Neural cell (in vitro differentiated cells): Measurements from ENCODE around the gene HS3ST6. TPM values are rescaled to one million over a fixed set of nuclear protein-coding genes. Genes with fewer than 3 reads are reported as not detected.
A peak's percentile ranks its signal among the peaks of the same experiment; 100 is the strongest.

Experiments
- H2AFZ ChIP-seq: fragments of 200-600, 300-800 bp; sonication (generic), shearing (Covaris generic); 2 replicates; pipeline ENCODE4 v1.6.0; 2014; ENCODE audit warnings: low read depth, mild to moderate bottlenecking, antibody characterized with exemption, low read length, moderate library complexity
- H3F3A ChIP-seq: fragments of 200-600 bp; shearing (Covaris generic); 2 replicates; pipeline ENCODE4 v1.6.1; 2016; ENCODE audit warnings: mild to moderate bottlenecking, moderate library complexity, mixed read lengths, antibody characterized with exemption, low read length; ENCODE audit not compliant: insufficient read depth, poor library complexity, severe bottlenecking
- H3K27ac ChIP-seq: fragments of 200-600, 300-800 bp; sonication (generic), shearing (Covaris generic); 2 replicates; pipeline ENCODE4 v1.5.1; 2014; ENCODE audit warnings: mild to moderate bottlenecking, low read length, moderate library complexity
- H3K27me3 ChIP-seq: fragments of 300-800, 200-600 bp; sonication (generic), shearing (Covaris generic); 2 replicates; pipeline ENCODE4 v1.6.0; 2014; ENCODE audit warnings: mild to moderate bottlenecking, low read depth, low read length, moderate library complexity; ENCODE audit not compliant: insufficient read depth
- H3K36me3 ChIP-seq: fragments of 300-800, 200-600 bp; sonication (generic), shearing (Covaris generic); 2 replicates; pipeline ENCODE4 v1.5.1; 2014; ENCODE audit warnings: mild to moderate bottlenecking, antibody characterized with exemption, low read length, moderate library complexity; ENCODE audit not compliant: insufficient read depth
- H3K4me2 ChIP-seq: fragments of 300-800, 200-600 bp; sonication (generic), shearing (Covaris generic); 2 replicates; pipeline ENCODE4 v1.6.0; 2014; ENCODE audit warnings: mild to moderate bottlenecking, low read length
- H3K4me3 ChIP-seq: fragments of 300-800, 200-600 bp; sonication (generic), shearing (Covaris generic); 2 replicates; pipeline ENCODE4 v1.5.1; 2014; ENCODE audit warnings: mild to moderate bottlenecking, low read length, moderate library complexity
- H3K79me2 ChIP-seq: fragments of 200-600 bp; shearing (Covaris generic); replicated peaks from 2 replicates; pipeline ENCODE4 v1.6.0; 2014; ENCODE audit warnings: mild to moderate bottlenecking, low read length, moderate library complexity; ENCODE audit not compliant: insufficient read depth
- H3K9ac ChIP-seq: fragments of 300-800, 200-600 bp; sonication (generic), shearing (Covaris generic); 2 replicates; pipeline ENCODE4 v1.6.1; 2016; ENCODE audit warnings: mild to moderate bottlenecking, low read length, mixed read lengths
- H3K9me2 ChIP-seq: fragments of 200-600 bp; shearing (Covaris generic); 2 replicates; pipeline ENCODE4 v1.6.1; 2016; ENCODE audit warnings: mild to moderate bottlenecking, low read length, mixed read lengths; ENCODE audit not compliant: insufficient read depth
- H3K9me3 ChIP-seq: fragments of 200-600, 300-800 bp; sonication (generic), shearing (Covaris generic); 2 replicates; pipeline ENCODE4 v1.6.1; 2016; ENCODE audit warnings: mild to moderate bottlenecking, mixed run types, low read length, moderate library complexity, mixed read lengths
- H4K20me1 ChIP-seq: fragments of 200-600 bp; shearing (Covaris generic); 2 replicates; pipeline ENCODE4 v1.6.1; 2016; ENCODE audit warnings: mild to moderate bottlenecking, mixed run types; ENCODE audit not compliant: insufficient read depth
- EP300 ChIP-seq: fragments of 450-650 bp; conservative IDR thresholded peaks from 2 replicates; pipeline ENCODE4 v1.6.1; 2014; ENCODE audit warnings: antibody characterized with exemption, mild to moderate bottlenecking, moderate library complexity; ENCODE audit not compliant: poor library complexity, severe bottlenecking
- EZH2 ChIP-seq: fragments of 200-600, 300-800 bp; shearing (Covaris generic), sonication (generic); IDR thresholded peaks from 2 replicates; pipeline ENCODE4 v1.6.1; 2014; ENCODE audit warnings: antibody characterized with exemption, low read length, borderline replicate concordance, mild to moderate bottlenecking; ENCODE audit not compliant: insufficient read depth, poor library complexity, severe bottlenecking
- MXI1 ChIP-seq: fragments of 450-650 bp; conservative IDR thresholded peaks from 2 replicates; pipeline ENCODE4 v1.6.1; 2014; ENCODE audit warnings: antibody characterized with exemption, mild to moderate bottlenecking; ENCODE audit not compliant: poor library complexity, severe bottlenecking
- POLR2AphosphoS5 ChIP-seq: IDR thresholded peaks from 2 replicates; pipeline ENCODE4 v1.6.1; 2012
- RAD21 ChIP-seq: fragments of 450-650 bp; conservative IDR thresholded peaks from 2 replicates; pipeline ENCODE4 v1.6.1; 2014; ENCODE audit warnings: antibody characterized with exemption, mild to moderate bottlenecking, moderate library complexity
- SMC3 ChIP-seq: fragments of 450-650 bp; conservative IDR thresholded peaks from 2 replicates; pipeline ENCODE4 v1.6.1; 2014; ENCODE audit warnings: antibody characterized with exemption, mild to moderate bottlenecking, moderate library complexity; ENCODE audit not compliant: poor library complexity
- TAF1 ChIP-seq: IDR thresholded peaks from 2 replicates; pipeline ENCODE4 v1.6.1; 2012; ENCODE audit warnings: low read depth
- polyA plus RNA-seq: library from polyadenylated mRNA; depleted of rRNA; stranded (reverse); fragments of >200 nt; gene quantifications from 2 replicates; pipeline ENCODE4 v1.2.3, GENCODE V29; 2014
- TF ChIP-seq, protein P1 (sequence below): fragments of 450-650 bp; IDR thresholded peaks from 2 replicates; pipeline ENCODE4 v1.5.1; 2014; ENCODE audit warnings: antibody characterized with exemption, mild to moderate bottlenecking, moderate library complexity; ENCODE audit not compliant: poor library complexity, severe bottlenecking
- TF ChIP-seq, protein P2 (sequence below): IDR thresholded peaks from 2 replicates; pipeline ENCODE4 v1.6.1; 2012; ENCODE audit warnings: borderline replicate concordance

The HS3ST6 gene
- polyA plus RNA-seq, 1 donor from 2014 or later = not detected

DNA sequence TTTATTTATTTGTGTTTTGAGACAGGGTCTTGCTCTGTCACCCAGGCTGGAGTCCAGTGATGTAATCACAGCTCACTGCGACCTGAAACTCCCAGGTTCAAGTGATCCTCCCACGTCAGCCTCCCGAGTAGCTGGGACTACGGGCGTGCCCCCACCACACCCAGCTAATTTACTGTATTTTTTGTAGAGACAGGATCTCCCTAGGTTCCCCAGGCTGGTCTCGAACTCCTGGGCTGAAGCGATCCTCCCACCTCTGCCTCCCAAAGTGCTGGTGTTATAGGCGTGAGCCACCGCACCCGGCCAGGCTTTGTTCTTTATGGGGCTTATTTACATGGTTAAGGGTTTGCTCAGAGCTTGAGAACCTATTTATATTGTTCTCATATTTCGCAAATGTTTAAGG lies 40.4 kb downstream of the HS3ST6 start:
- Histone ChIP-seq H3K4me3 (no peak overlapping the region), H4K20me1 (no peaks in the 10 kb centered on the region), H3K9me2 (no peaks in the 10 kb centered on the region), H3K27me3 (peaks cover 10% of the 10 kb centered on the region), H3F3A (no peaks in the 10 kb centered on the region), H3K36me3 (no peaks in the 10 kb centered on the region), H3K9ac (no peak overlapping the region), H3K27ac (no peak overlapping the region), H3K9me3 (no peaks in the 10 kb centered on the region), H3K79me2 (no peaks in the 10 kb centered on the region), H3K4me2 (no peak overlapping the region), H2AFZ (no peak overlapping the region)
- no peak for TF ChIP-seq MXI1
- TF ChIP-seq, protein P1, sequence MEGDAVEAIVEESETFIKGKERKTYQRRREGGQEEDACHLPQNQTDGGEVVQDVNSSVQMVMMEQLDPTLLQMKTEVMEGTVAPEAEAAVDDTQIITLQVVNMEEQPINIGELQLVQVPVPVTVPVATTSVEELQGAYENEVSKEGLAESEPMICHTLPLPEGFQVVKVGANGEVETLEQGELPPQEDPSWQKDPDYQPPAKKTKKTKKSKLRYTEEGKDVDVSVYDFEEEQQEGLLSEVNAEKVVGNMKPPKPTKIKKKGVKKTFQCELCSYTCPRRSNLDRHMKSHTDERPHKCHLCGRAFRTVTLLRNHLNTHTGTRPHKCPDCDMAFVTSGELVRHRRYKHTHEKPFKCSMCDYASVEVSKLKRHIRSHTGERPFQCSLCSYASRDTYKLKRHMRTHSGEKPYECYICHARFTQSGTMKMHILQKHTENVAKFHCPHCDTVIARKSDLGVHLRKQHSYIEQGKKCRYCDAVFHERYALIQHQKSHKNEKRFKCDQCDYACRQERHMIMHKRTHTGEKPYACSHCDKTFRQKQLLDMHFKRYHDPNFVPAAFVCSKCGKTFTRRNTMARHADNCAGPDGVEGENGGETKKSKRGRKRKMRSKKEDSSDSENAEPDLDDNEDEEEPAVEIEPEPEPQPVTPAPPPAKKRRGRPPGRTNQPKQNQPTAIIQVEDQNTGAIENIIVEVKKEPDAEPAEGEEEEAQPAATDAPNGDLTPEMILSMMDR = no peak
- TF ChIP-seq POLR2AphosphoS5 = no peak

DNA sequence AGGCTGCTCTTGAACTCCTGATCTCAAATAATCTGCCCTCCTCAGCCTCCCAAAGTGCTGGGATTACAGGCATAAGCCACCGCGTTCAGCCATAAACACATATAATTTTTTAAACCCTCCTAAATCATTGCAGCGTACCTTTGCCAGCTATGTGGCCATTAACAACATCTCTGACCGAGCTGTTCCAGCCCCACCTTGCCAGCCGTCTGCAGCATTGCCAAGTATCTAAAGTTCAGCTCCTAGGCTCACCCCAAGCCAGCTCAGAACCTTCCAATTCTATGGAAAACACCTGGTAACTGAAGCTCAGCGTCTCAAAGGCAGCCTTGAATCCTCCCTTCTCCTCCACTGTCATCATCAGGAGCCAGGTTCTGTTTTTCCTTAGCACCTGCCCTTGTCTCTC lies 41.1 kb downstream of the HS3ST6 start:
- no peak overlapping the region for H3K4me3 ChIP-seq
- TF ChIP-seq POLR2AphosphoS5 (no peak), RAD21 (no peak)
- TF ChIP-seq, protein P2, sequence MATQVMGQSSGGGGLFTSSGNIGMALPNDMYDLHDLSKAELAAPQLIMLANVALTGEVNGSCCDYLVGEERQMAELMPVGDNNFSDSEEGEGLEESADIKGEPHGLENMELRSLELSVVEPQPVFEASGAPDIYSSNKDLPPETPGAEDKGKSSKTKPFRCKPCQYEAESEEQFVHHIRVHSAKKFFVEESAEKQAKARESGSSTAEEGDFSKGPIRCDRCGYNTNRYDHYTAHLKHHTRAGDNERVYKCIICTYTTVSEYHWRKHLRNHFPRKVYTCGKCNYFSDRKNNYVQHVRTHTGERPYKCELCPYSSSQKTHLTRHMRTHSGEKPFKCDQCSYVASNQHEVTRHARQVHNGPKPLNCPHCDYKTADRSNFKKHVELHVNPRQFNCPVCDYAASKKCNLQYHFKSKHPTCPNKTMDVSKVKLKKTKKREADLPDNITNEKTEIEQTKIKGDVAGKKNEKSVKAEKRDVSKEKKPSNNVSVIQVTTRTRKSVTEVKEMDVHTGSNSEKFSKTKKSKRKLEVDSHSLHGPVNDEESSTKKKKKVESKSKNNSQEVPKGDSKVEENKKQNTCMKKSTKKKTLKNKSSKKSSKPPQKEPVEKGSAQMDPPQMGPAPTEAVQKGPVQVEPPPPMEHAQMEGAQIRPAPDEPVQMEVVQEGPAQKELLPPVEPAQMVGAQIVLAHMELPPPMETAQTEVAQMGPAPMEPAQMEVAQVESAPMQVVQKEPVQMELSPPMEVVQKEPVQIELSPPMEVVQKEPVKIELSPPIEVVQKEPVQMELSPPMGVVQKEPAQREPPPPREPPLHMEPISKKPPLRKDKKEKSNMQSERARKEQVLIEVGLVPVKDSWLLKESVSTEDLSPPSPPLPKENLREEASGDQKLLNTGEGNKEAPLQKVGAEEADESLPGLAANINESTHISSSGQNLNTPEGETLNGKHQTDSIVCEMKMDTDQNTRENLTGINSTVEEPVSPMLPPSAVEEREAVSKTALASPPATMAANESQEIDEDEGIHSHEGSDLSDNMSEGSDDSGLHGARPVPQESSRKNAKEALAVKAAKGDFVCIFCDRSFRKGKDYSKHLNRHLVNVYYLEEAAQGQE = no peak
- no peaks in the 10 kb centered on the region for H3K9me2 ChIP-seq
- no peaks in the 10 kb centered on the region for H3K79me2 ChIP-seq
- H3K4me2 ChIP-seq = no peak overlapping the region
- H3K27ac ChIP-seq = no peak overlapping the region
- no peaks in the 10 kb centered on the region for H3K9me3 ChIP-seq
- peaks cover 18% of the 10 kb centered on the region for H3K27me3 ChIP-seq
- H4K20me1 ChIP-seq = no peaks in the 10 kb centered on the region
- no peaks in the 10 kb centered on the region for H3F3A ChIP-seq
- peak overlapping the region; percentile 7 for H3K9ac ChIP-seq
- H3K36me3 ChIP-seq = no peaks in the 10 kb centered on the region
- no peak overlapping the region for H2AFZ ChIP-seq

DNA sequence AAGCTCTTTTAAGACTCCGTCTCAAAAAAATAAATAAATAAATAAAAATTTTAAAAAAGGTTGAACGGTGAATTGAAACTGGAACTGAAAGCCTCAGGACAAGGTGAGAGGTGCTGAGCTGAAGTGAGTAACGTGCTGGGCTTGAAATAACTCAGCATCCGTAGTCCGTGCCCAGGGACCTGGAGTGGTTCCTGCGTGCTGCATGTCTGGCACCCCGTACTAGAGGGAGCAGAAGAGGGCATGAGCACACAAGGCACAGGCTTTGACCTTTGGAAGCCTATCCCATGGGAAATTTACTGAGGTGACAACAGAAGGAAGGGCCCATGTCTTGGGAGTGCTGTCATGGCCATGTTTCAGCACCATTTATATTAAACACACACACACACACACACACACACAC lies 41.7 kb downstream of the HS3ST6 start:
- H3K9me2 ChIP-seq = no peaks in the 10 kb centered on the region
- H2AFZ ChIP-seq = no peak overlapping the region
- H3K27ac ChIP-seq = no peak overlapping the region
- no peak overlapping the region for H3K4me2 ChIP-seq
- H4K20me1 ChIP-seq = no peaks in the 10 kb centered on the region
- no peak overlapping the region for H3K9ac ChIP-seq
- no peaks in the 10 kb centered on the region for H3K79me2 ChIP-seq
- no peaks in the 10 kb centered on the region for H3K9me3 ChIP-seq
- H3K4me3 ChIP-seq = no peak overlapping the region
- TF ChIP-seq SMC3 (no peak), MXI1 (no peak), EZH2 (no peak), POLR2AphosphoS5 (no peak), EP300 (no peak), TAF1 (no peak), RAD21 (no peak)
- TF ChIP-seq, protein P2 = no peak
- TF ChIP-seq, protein P1 = no peak
- no peaks in the 10 kb centered on the region for H3K36me3 ChIP-seq
- no peaks in the 10 kb centered on the region for H3F3A ChIP-seq
- peaks cover 19% of the 10 kb centered on the region for H3K27me3 ChIP-seq
